CD14-positive monocyte (primary cell): ENCODE measurements around the gene KRTAP4-11. TPM values are rescaled to one million over a fixed set of nuclear protein-coding genes. Genes with fewer than 3 reads are reported as not detected.

ENCODE experiments used
- DNase-seq, 3 donors: peaks; one replicate each; pipeline ENCODE4 v3.0.0-alpha.2; 2011 to 2022
- H2AFZ ChIP-seq: 2 replicates; pipeline ENCODE4 v1.6.0; 2012; ENCODE audit warnings: mild to moderate bottlenecking, low read depth, low read length, inconsistent platforms; ENCODE audit not compliant: insufficient read depth, poor library complexity, severe bottlenecking
- H3K27ac ChIP-seq, 2 donors: 1 replicate in 1 of 2; 2 replicates in 1 of 2; pipeline ENCODE4 v1.5.1; 2012 to 2013; ENCODE audit warnings: low read length in 2 of 2, control low read depth in 1 of 2, inconsistent platforms in 1 of 2, low read depth in 1 of 2, mild to moderate bottlenecking in 1 of 2
- H3K27me3 ChIP-seq, 2 donors: one replicate each; pipeline versions ENCODE4 v1.6.0 to v1.6.1; 2011 to 2013; ENCODE audit warnings: low read length in 2 of 2; ENCODE audit not compliant: control insufficient read depth in 2 of 2, insufficient read depth in 2 of 2
- H3K36me3 ChIP-seq, 2 donors: replicated peaks in 1 of 2; 1 replicate in 1 of 2; 2 replicates in 1 of 2; pipeline versions ENCODE4 v1.5.1 to v1.6.1; 2012 to 2013; ENCODE audit warnings: low read length in 2 of 2, control low read depth in 1 of 2, inconsistent platforms in 1 of 2, mild to moderate bottlenecking in 1 of 2; ENCODE audit not compliant: insufficient read depth in 2 of 2, control insufficient read depth in 1 of 2
- H3K4me1 ChIP-seq, 2 donors: 1 replicate in 1 of 2; 2 replicates in 1 of 2; pipeline versions ENCODE4 v1.5.1 to v1.6.1; 2012 to 2013; ENCODE audit warnings: low read length in 2 of 2, control low read depth in 1 of 2, inconsistent platforms in 1 of 2, mild to moderate bottlenecking in 1 of 2, moderate library complexity in 1 of 2; ENCODE audit not compliant: insufficient read depth in 2 of 2, control insufficient read depth in 1 of 2
- H3K4me2 ChIP-seq: replicated peaks from 2 replicates; pipeline ENCODE3; 2012; ENCODE audit warnings: low read length, moderate library complexity, mild to moderate bottlenecking; ENCODE audit not compliant: poor library complexity, severe bottlenecking; ENCODE audit errors: extremely low read depth
- H3K4me3 ChIP-seq, 3 experiments: fragments of 200-600 bp in 1 of 3; sonication (generic) in 1 of 3; replicated peaks in 1 of 3; 1 replicate in 2 of 3; 2 replicates in 1 of 3; pipeline ENCODE4 v1.5.1; 2011 to 2013; ENCODE audit warnings: low read length in 3 of 3, mild to moderate bottlenecking in 3 of 3, control low read depth in 2 of 3, low read depth in 2 of 3, inconsistent platforms in 1 of 3, moderate library complexity in 1 of 3
- H3K79me2 ChIP-seq: 2 replicates; pipeline ENCODE4 v1.6.0; 2012; ENCODE audit warnings: mild to moderate bottlenecking, control low read depth, inconsistent platforms, low read length, moderate library complexity; ENCODE audit not compliant: insufficient read depth
- H3K9ac ChIP-seq: 2 replicates; pipeline ENCODE4 v1.6.0; 2017; ENCODE audit warnings: low read length, mild to moderate bottlenecking; ENCODE audit not compliant: insufficient read depth, poor library complexity, severe bottlenecking
- H3K9me3 ChIP-seq, 2 donors: replicated peaks in 1 of 2; 1 replicate in 1 of 2; 2 replicates in 1 of 2; pipeline versions ENCODE4 v1.5.1 to v1.6.1; 2012 to 2013; ENCODE audit warnings: low read length in 2 of 2, control low read depth in 1 of 2; ENCODE audit not compliant: control insufficient read depth in 1 of 2, insufficient read depth in 1 of 2
- H4K20me1 ChIP-seq: 2 replicates; pipeline ENCODE4 v1.6.0; 2012; ENCODE audit warnings: mild to moderate bottlenecking, low read length, control low read depth, moderate library complexity; ENCODE audit not compliant: insufficient read depth
- H3K27ac Mint-ChIP-seq, 7 donors: one replicate each; pipeline ENCODE4 v1.8.0; 2020; ENCODE audit warnings: mild to moderate bottlenecking in 7 of 7, mixed read lengths in 7 of 7, moderate library complexity in 6 of 7, inconsistent platforms in 2 of 7
- H3K27me3 Mint-ChIP-seq, 3 donors: one replicate each; pipeline ENCODE4 v1.8.0; 2021 to 2022; ENCODE audit warnings: low read depth in 3 of 3, mild to moderate bottlenecking in 3 of 3, mixed read lengths in 3 of 3, moderate library complexity in 3 of 3, inconsistent platforms in 1 of 3
- H3K36me3 Mint-ChIP-seq, 2 donors: one replicate each; pipeline ENCODE4 v1.8.0; 2020; ENCODE audit warnings: mixed read lengths in 2 of 2, inconsistent platforms in 1 of 2, mild to moderate bottlenecking in 1 of 2
- H3K4me1 Mint-ChIP-seq: one replicate; pipeline ENCODE4 v1.8.0; 2020; ENCODE audit warnings: mild to moderate bottlenecking, mixed read lengths
- H3K4me3 Mint-ChIP-seq, 2 donors: one replicate each; pipeline ENCODE4 v1.8.0; 2020; ENCODE audit warnings: mild to moderate bottlenecking in 2 of 2, mixed read lengths in 2 of 2, moderate library complexity in 1 of 2
- H3K9me3 Mint-ChIP-seq, 7 donors: one replicate each; pipeline ENCODE4 v1.8.0; 2020 to 2022; ENCODE audit warnings: mixed read lengths in 7 of 7, mild to moderate bottlenecking in 6 of 7, moderate library complexity in 6 of 7, inconsistent platforms in 2 of 7
- CTCF ChIP-seq: fragments of 200-600 bp; IDR thresholded peaks from one replicate; pipeline ENCODE4 v1.8.0; 2022; ENCODE audit warnings: antibody characterized with exemption, mild to moderate bottlenecking
- WGBS: methylation state at CpG from one replicate; pipeline ENCODE4 v1.1.5; 2013; ENCODE audit warnings: missing lambda C conversion rate; ENCODE audit not compliant: insufficient coverage; 5-methylcytosine and 5-hydroxymethylcytosine counted together
- intact Hi-C, 2 donors: fragments of 100-400 bp; cut with micrococcal nuclease; formaldehyde crosslinking; loops; one replicate each; pipeline versions ENCODE4 v1.15.0 to v1.15.1; 2023
- polyA plus RNA-seq, 3 donors: library from polyadenylated mRNA; depleted of rRNA in 1 of 3; unstranded in 2 of 3; stranded (reverse) in 1 of 3; fragments of 300-500 nt in 2 of 3; fragments of >200 nt in 1 of 3; fragmentation: Illumina TruSeq in 2 of 3; gene quantifications; 1 replicate in 2 of 3; 2 replicates in 1 of 3; pipeline ENCODE4 v1.2.3, GENCODE V29; 2012 to 2021

KRTAP4-11 gene
- polyA plus RNA-seq, 3 donors: not detected

GRCh38 chr17:41073676-41074075 lies 44.5 kb downstream of the KRTAP4-11 start:
- H3K36me3 ChIP-seq: no peaks in the 10 kb centered on the region
- no peaks in the 10 kb centered on the region for H3K4me1 Mint-ChIP-seq
- H3K9me3 ChIP-seq: no peaks in the 10 kb centered on the region
- H3K27ac ChIP-seq: no peak overlapping the region
- H3K4me3 ChIP-seq: no peak overlapping the region
- no peak overlapping the region for H2AFZ ChIP-seq
- H3K27me3 ChIP-seq: no peaks in the 10 kb centered on the region
- intact Hi-C loops: no loop called here
- no peak for TF ChIP-seq CTCF
- no peak for DNase-seq
- H3K4me3 Mint-ChIP-seq: no peak overlapping the region
- H3K36me3 Mint-ChIP-seq: no peaks in the 10 kb centered on the region
- H3K27ac Mint-ChIP-seq: no peak overlapping the region
- WGBS: 100% methylated on average over 1 of the region's 2 CpGs
- no peak overlapping the region for H3K9ac ChIP-seq
- no peaks in the 10 kb centered on the region for H3K79me2 ChIP-seq
- no peaks in the 10 kb centered on the region for H4K20me1 ChIP-seq
- H3K9me3 Mint-ChIP-seq: peaks cover 0 to 8% (median 5%) of the 10 kb centered on the region in 7 donors
- H3K4me2 ChIP-seq: no peak overlapping the region
- H3K27me3 Mint-ChIP-seq: peaks cover 2 to 5% (median 3%) of the 10 kb centered on the region in 3 donors
- H3K4me1 ChIP-seq: no peaks in the 10 kb centered on the region

- Mint-ChIP-seq H3K27me3 (peaks cover 0 to 5% (median 2%) of the 10 kb centered on the region in 3 donors), H3K27ac (peak overlapping the region in 1 of 7 donors; percentile 31)
These were observed 46.4 kb downstream of the KRTAP4-11 start for GRCh38 chr17:41071606-41072360.

More at GRCh38 chr17:41071606-41072360, 46.4 kb downstream of the KRTAP4-11 start:
- 83% methylated on average over 5 of the region's 5 CpGs for WGBS
- H4K20me1 ChIP-seq: no peaks in the 10 kb centered on the region
- no peaks in the 10 kb centered on the region for H3K9me3 ChIP-seq
- no peak overlapping the region for H3K27ac ChIP-seq
- intact Hi-C loops: no loop called here
- H3K9ac ChIP-seq: no peak overlapping the region
- H3K9me3 Mint-ChIP-seq: peaks cover 0 to 8% (median 3%) of the 10 kb centered on the region in 7 donors
- TF ChIP-seq CTCF: no peak
- H3K4me3 ChIP-seq: no peak overlapping the region
- no peaks in the 10 kb centered on the region for H3K4me1 Mint-ChIP-seq
- H3K36me3 Mint-ChIP-seq: no peaks in the 10 kb centered on the region
- no peak overlapping the region for H2AFZ ChIP-seq
- H3K4me1 ChIP-seq: no peaks in the 10 kb centered on the region
- no peaks in the 10 kb centered on the region for H3K79me2 ChIP-seq
- no peak overlapping the region for H3K4me3 Mint-ChIP-seq
- H3K36me3 ChIP-seq: no peaks in the 10 kb centered on the region
- H3K27me3 ChIP-seq: no peaks in the 10 kb centered on the region
- DNase-seq: no peak
- no peak overlapping the region for H3K4me2 ChIP-seq
